HUES6 (cell line): ENCODE measurements around the gene MSL1.

Source experiments
- H3K27ac ChIP-seq: 2 replicates; pipeline ENCODE4 v1.7.0; 2013; ENCODE audit warnings: low read depth, mild to moderate bottlenecking, low read length, inconsistent platforms
- H3K27me3 ChIP-seq: 2 replicates; pipeline ENCODE4 v1.6.1; 2013; ENCODE audit warnings: low read length; ENCODE audit not compliant: control insufficient read depth, insufficient read depth
- H3K36me3 ChIP-seq: 2 replicates; pipeline ENCODE4 v1.6.1; 2013; ENCODE audit warnings: low read length; ENCODE audit not compliant: control insufficient read depth, insufficient read depth
- H3K4me1 ChIP-seq: 2 replicates; pipeline ENCODE4 v1.6.1; 2013; ENCODE audit warnings: low read length; ENCODE audit not compliant: control insufficient read depth, insufficient read depth
- H3K4me3 ChIP-seq: 2 replicates; pipeline ENCODE4 v1.5.1; 2013; ENCODE audit warnings: low read depth, low read length
- H3K9ac ChIP-seq: one replicate; pipeline ENCODE4 v1.6.1; 2013; ENCODE audit warnings: mild to moderate bottlenecking, low read length
- H3K9me3 ChIP-seq: 2 replicates; pipeline ENCODE4 v1.6.1; 2013; ENCODE audit warnings: low read depth, low read length; ENCODE audit not compliant: control insufficient read depth, insufficient read depth

The MSL1 gene

DNA sequence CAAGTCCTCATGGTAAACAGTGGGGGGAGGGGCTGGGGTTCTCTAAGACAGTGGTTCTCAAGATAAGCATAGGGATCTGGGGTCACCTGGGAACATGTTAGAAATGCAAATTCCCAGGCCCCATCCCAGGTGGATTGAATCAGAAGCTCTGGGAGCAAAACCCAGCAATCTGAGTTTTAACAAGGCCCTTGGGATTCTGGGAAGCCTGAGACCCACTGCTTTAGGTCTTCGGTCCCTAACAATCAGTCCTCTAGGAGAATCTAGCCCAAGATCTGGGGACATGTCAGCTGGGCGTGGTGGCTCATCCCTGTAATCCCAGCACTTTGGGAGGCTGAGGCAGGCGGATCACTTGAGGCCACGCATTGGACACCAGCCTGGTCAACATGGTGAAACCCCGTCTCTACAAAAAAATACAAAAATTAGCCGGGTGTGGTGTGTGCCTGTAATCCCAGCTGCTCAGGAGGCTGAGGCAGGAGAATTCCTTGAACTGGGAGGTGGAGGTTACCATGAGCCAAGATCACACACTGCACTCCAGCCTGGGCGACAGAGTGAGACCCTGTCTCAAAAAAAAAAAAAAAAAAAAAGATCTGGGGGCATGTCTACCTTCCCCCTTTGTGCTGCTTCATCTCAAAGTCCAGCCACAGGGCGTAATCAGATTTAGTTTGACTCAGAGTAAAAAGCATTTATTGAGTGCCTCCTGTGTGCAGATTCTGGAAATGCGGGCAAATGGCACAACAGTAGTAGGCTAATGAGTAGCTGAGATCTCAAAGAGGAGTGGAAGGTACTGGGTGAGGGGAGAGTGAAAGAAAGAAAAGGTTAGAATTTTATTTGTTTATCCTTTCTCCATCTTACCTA is 12.6 kb upstream of the MSL1 start:
- Histone ChIP-seq H3K4me1 (peaks cover 77% of the 10 kb centered on the region), H3K4me3 (no peak overlapping the region), H3K9ac (no peak overlapping the region), H3K36me3 (no peaks in the 10 kb centered on the region), H3K9me3 (no peaks in the 10 kb centered on the region), H3K27me3 (peaks cover 29% of the 10 kb centered on the region), H3K27ac (no peak overlapping the region)

GRCh38 chr17:40110026-40110845 is 11.5 kb upstream of the MSL1 start:
- peaks cover 79% of the 10 kb centered on the region for H3K4me1 ChIP-seq
- H3K36me3 ChIP-seq: no peaks in the 10 kb centered on the region
- H3K27me3 ChIP-seq: peaks cover 29% of the 10 kb centered on the region
- no peak overlapping the region for H3K27ac ChIP-seq
- no peak overlapping the region for H3K9ac ChIP-seq
- no peaks in the 10 kb centered on the region for H3K9me3 ChIP-seq
- no peak overlapping the region for H3K4me3 ChIP-seq

DNA sequence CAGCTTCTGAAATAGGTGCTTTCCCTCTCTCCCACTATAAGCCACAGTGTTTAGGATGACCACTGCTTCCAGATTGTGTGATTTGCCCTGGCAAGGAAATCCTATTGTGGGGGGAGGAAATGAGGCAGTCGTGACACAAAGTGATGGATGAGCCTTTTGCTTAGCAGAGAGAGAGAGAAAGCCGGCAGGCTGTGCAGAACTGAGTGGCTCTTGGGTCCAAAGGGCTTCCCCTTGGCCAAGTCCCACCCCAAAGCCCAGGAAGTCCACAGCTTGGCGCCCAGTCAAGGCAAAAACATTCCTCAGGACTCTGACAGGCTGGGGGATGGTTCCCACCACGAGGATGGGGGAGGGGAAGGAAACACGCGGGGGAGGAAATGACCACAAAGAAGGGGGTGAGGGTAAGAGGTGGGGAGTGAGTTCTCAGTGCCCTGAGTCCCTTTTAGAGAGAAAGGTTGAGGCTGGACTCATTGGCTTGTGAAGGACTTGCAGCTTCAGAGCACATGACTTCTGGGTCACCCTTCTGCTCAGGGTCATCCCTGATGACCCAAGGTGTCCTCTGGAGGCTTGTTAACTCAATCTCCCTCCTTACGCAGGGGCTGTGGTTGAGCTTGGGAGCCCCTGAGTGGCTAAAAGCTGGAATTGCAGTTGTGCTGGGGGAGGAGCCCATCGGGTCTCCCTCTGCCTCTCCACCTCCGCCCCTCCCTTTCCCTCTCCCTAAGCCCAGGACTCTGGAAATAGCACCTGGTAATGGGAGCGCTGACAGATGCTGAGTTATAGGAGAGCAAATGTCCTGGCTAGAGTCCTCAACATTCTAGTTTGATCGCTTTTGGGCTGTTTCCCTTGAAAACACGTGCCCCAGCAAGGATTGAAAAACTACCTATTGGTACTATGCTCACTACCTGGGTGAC is 10.3 kb upstream of the MSL1 start:
- Histone ChIP-seq H3K4me3 (peak overlapping the region; percentile 2; the same call in 1 of the 2 replicates), H3K27ac (no peak overlapping the region), H3K36me3 (no peaks in the 10 kb centered on the region), H3K27me3 (peaks cover 17% of the 10 kb centered on the region), H3K4me1 (peaks cover 76% of the 10 kb centered on the region), H3K9me3 (no peaks in the 10 kb centered on the region), H3K9ac (no peak overlapping the region)

DNA sequence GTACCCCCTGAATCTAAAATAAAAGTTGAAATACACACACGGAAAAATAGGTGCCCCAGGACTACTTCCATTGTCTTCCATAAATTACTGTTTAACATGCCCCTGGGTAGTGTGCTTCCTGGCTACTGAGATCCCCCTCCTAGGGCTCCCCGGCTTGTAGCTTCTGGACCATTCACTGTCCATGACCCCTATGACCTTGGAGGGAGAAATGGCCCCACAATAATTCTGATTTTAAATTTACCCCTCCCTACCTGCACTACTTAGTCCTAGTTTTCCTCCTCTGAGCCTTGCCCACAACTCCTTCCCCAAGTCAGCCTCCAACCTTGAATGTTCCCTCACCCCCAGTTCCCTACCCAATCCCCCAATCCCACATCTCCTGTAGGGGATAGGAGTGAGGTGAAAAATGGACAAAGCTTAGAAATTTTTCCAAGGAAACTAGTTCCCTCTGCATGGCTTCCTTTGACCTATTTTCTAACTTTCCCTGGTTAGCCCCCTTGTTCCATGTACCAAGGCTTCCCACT is 9.5 kb upstream of the MSL1 start:
- H3K27me3 ChIP-seq: peaks cover 9% of the 10 kb centered on the region
- peaks cover 69% of the 10 kb centered on the region for H3K4me1 ChIP-seq
- H3K9ac ChIP-seq: no peak overlapping the region
- H3K36me3 ChIP-seq: no peaks in the 10 kb centered on the region
- no peak overlapping the region for H3K27ac ChIP-seq
- H3K9me3 ChIP-seq: no peaks in the 10 kb centered on the region
- H3K4me3 ChIP-seq: no peak overlapping the region

DNA sequence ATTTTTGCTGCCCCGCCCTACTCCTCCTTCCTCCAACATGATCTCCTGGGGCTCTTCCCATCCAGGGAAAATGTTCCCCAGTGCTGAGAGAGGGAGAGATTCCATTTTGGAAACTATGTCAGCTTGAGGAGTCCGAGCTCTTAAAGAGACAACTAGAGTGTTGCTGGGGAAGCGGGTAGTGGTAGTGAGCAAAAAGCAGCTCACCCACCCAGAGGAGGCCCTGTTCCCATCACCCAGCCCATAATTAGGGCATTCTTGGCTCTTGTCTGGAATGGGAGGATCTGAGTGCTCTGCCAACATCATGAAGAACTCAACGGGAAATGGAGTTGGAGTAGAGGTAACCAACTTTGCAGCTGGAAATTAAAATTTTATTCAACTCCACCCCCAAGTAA is 9.1 kb upstream of the MSL1 start:
- Histone ChIP-seq H3K9ac (peak overlapping the region; percentile 4), H3K4me3 (no peak overlapping the region), H3K27ac (no peak overlapping the region), H3K9me3 (no peaks in the 10 kb centered on the region), H3K36me3 (no peaks in the 10 kb centered on the region), H3K4me1 (peaks cover 64% of the 10 kb centered on the region), H3K27me3 (peaks cover 5% of the 10 kb centered on the region)

DNA sequence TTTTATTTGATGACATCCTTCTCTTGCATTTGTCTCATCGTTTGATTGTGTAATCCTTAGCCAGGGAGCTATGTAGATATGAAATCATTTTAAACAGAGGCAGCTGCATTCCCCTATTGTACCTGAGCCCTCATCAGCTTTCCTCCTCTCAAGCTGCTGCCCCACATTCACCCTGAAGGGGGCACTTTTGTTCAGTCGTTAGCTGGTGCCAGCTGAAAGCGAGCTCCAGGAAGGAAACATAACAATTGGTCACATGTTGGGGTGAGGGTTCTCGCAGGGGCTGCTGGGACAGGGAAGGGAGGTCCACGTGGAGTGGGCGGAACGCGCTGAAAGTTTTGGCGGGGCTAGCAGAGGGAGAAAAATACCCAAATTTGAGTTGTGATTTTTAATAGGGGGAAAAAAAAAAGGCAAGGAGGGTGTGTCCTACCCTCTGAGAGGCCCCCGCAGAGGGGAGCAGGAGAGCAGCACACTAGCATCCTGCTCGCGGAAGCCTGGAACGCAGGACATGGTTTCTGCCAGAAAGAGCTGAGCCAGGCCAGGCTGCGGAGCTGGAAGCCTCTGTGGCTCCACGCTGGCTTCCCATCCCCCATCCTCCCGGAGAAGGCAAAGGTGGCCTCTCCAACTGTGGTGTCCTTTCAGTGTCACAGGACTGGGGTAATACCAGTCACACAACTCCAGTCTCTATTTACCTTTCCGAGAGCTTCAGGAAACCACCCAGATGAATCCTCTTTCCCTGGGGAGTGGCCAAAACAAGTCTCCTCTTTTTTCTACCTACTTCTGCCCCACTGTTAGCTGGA is 8.5 kb upstream of the MSL1 start:
- Histone ChIP-seq H3K27ac (peak overlapping the region; percentile 60), H3K4me1 (peaks cover 58% of the 10 kb centered on the region), H3K9ac (peak overlapping the region; percentile 80), H3K36me3 (no peaks in the 10 kb centered on the region), H3K4me3 (peak overlapping the region; percentile 38), H3K27me3 (no peaks in the 10 kb centered on the region; the same call in 1 of the 2 replicates), H3K9me3 (no peaks in the 10 kb centered on the region)

- peak overlapping the region; percentile 80 for H3K9ac ChIP-seq
- no peaks in the 10 kb centered on the region for H3K9me3 ChIP-seq
- no peaks in the 10 kb centered on the region for H3K27me3 ChIP-seq
- peaks cover 56% of the 10 kb centered on the region for H3K4me1 ChIP-seq
- H3K27ac ChIP-seq: peak overlapping the region; percentile 60
- H3K4me3 ChIP-seq: peak overlapping the region; percentile 38
- H3K36me3 ChIP-seq: no peaks in the 10 kb centered on the region
Measured at GRCh38 chr17:40113907-40114245, 7.9 kb upstream of the MSL1 start.

- Histone ChIP-seq H3K9me3 (no peaks in the 10 kb centered on the region), H3K36me3 (no peaks in the 10 kb centered on the region), H3K27ac (no peak overlapping the region; the same call in 1 of the 2 replicates), H3K4me3 (no peak overlapping the region), H3K9ac (peak overlapping the region; percentile 45), H3K27me3 (no peaks in the 10 kb centered on the region), H3K4me1 (peaks cover 49% of the 10 kb centered on the region)
Measured at GRCh38 chr17:40115101-40115436, 6.7 kb upstream of the MSL1 start.

DNA sequence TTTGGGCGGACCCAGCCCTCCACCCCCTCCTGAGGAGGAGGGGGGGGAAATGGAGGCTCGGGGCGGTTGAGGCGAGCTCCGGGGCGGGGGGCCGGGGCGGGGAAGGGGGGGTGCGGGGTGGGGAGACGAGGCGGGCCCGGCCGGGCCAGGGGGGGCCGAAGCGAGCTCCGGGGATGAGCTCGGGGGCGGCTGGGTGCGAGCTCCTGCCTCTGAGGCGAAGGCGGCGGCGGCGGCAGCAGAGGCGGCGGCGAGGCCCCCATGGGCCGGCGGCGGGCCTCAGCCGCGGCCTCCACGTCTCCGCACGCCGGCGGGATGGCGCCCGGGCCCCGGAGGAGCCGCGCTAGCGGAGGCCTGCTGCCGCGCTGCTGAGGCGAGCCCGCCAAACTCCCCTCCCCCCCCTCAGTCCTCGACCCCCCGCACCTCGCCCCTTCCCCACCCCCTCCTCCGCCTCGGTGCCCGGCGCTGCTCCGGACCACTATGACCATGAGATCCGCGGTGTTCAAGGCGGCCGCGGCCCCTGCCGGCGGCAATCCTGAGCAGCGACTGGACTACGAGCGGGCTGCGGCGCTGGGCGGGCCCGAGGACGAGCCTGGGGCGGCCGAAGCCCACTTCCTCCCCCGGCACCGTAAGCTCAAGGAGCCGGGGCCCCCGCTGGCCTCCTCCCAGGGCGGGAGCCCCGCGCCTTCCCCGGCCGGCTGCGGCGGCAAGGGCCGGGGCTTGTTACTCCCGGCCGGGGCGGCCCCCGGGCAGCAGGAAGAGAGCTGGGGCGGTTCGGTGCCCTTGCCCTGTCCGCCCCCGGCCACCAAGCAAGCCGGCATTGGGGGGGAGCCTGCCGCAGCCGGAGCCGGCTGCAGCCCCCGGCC is 596 bp downstream of the MSL1 start:
- Histone ChIP-seq H3K36me3 (peaks cover 17% of the 10 kb centered on the region), H3K4me3 (peak overlapping the region; percentile 78), H3K4me1 (peaks cover 8% of the 10 kb centered on the region; the same call in 1 of the 2 replicates), H3K9ac (peak overlapping the region; percentile 84), H3K27ac (peak overlapping the region; percentile 96), H3K27me3 (no peaks in the 10 kb centered on the region), H3K9me3 (no peaks in the 10 kb centered on the region)
